Adipose tissue (tissue), 3 donors: ENCODE data around the gene CYTH4. TPM values are rescaled to one million over a fixed set of nuclear protein-coding genes. Genes with fewer than 3 reads are reported as not detected.

Source experiments
- H3K27ac ChIP-seq: one replicate; pipeline ENCODE4 v1.5.1; 2013; ENCODE audit warnings: low read depth, low read length
- WGBS, 3 donors: extraction: QIAGEN DNeasy Blood & Tissue Kit; methylation state at CpG; one replicate each; pipeline ENCODE4 v1.1.7; 2013; 5-methylcytosine and 5-hydroxymethylcytosine counted together
- polyA plus RNA-seq, 3 donors: library from polyadenylated mRNA; stranded (reverse); fragments of 200-250 nt; gene quantifications; one replicate each; pipeline ENCODE4 v1.2.3, GENCODE V29; 2013
- donor health status: healthy with polysubstance abuse.
- donor health status: Bipolar disorder and iron deficiency.
- donor health status: healthy.

The CYTH4 gene
- polyA plus RNA-seq, 3 donors, result 1.9 to 18.1 (median 14.6) TPM

GRCh38 chr22:37263966-37264887, 18.1 kb upstream of the CYTH4 start:
- no peak overlapping the region for H3K27ac ChIP-seq
- 78 to 88% (median 88%) methylated on average over 10 of the region's 10 CpGs for WGBS, 3 donors

GRCh38 chr22:37266581-37267134, 15.7 kb upstream of the CYTH4 start:
- no peak overlapping the region for H3K27ac ChIP-seq
- 36 to 48% (median 43%) methylated on average over 18 of the region's 18 CpGs for WGBS, 3 donors

GRCh38 chr22:37267135-37267587, 15.1 kb upstream of the CYTH4 start:
- no peak overlapping the region for H3K27ac ChIP-seq
- 5 to 10% (median 7%) methylated on average over 22 of the region's 22 CpGs for WGBS, 3 donors

- H3K27ac ChIP-seq, result no peak overlapping the region
- WGBS, 3 donors, result 50 to 68% (median 55%) methylated on average over 11 of the region's 11 CpGs
Measured at GRCh38 chr22:37267661-37268413, 14.5 kb upstream of the CYTH4 start.

GRCh38 chr22:37269936-37270678, 12.2 kb upstream of the CYTH4 start:
- 58 to 70% (median 60%) methylated on average over 8 of the region's 8 CpGs for WGBS, 3 donors

GRCh38 chr22:37270928-37271650, 11.2 kb upstream of the CYTH4 start:
- WGBS, 3 donors, result 48 to 60% (median 59%) methylated on average over 8 of the region's 8 CpGs
- no peak overlapping the region for H3K27ac ChIP-seq

More at GRCh38 chr22:37269936-37270678, 12.2 kb upstream of the CYTH4 start:
- no peak overlapping the region for H3K27ac ChIP-seq

- H3K27ac ChIP-seq, result no peak overlapping the region
- 56 to 57% (median 57%) methylated on average over 17 of the region's 17 CpGs for WGBS, 3 donors
Measured at GRCh38 chr22:37273126-37273845, 9.0 kb upstream of the CYTH4 start.

- no peak overlapping the region for H3K27ac ChIP-seq
- WGBS, 3 donors, result 71 to 77% (median 72%) methylated on average over 8 of the region's 8 CpGs
Measured at GRCh38 chr22:37273846-37274225, 8.5 kb upstream of the CYTH4 start.

- 44 to 68% (median 49%) methylated on average over 12 of the region's 12 CpGs for WGBS, 3 donors
- H3K27ac ChIP-seq, result no peak overlapping the region
Measured at GRCh38 chr22:37274380-37274862, 7.9 kb upstream of the CYTH4 start.

- no peak overlapping the region for H3K27ac ChIP-seq
- WGBS, 3 donors, result 77 to 86% (median 85%) methylated on average over 11 of the region's 11 CpGs
Measured at GRCh38 chr22:37275134-37275533, 7.2 kb upstream of the CYTH4 start.

GRCh38 chr22:37275622-37276021, 6.7 kb upstream of the CYTH4 start:
- WGBS, 3 donors, result 73 to 74% (median 73%) methylated on average over 5 of the region's 5 CpGs

GRCh38 chr22:37276776-37277175, 5.5 kb upstream of the CYTH4 start:
- no peak overlapping the region for H3K27ac ChIP-seq
- WGBS, 3 donors, result 66 to 74% (median 66%) methylated on average over 2 of the region's 2 CpGs

More at GRCh38 chr22:37275622-37276021, 6.7 kb upstream of the CYTH4 start:
- H3K27ac ChIP-seq, result no peak overlapping the region

- 74 to 84% (median 81%) methylated on average over 11 of the region's 11 CpGs for WGBS, 3 donors
- H3K27ac ChIP-seq, result no peak overlapping the region
Measured at GRCh38 chr22:37277384-37277783, 4.9 kb upstream of the CYTH4 start.

GRCh38 chr22:37278261-37278660, 4.0 kb upstream of the CYTH4 start:
- no peak overlapping the region for H3K27ac ChIP-seq
- WGBS, 3 donors, result 64 to 72% (median 72%) methylated on average over 5 of the region's 5 CpGs

GRCh38 chr22:37279331-37280181, 2.8 kb upstream of the CYTH4 start:
- 61 to 64% (median 63%) methylated on average over 17 of the region's 17 CpGs for WGBS, 3 donors
- H3K27ac ChIP-seq, result no peak overlapping the region

- no peak overlapping the region for H3K27ac ChIP-seq
- 91 to 94% (median 92%) methylated on average over 5 of the region's 5 CpGs for WGBS, 3 donors
Measured at GRCh38 chr22:37280718-37281117, 1.6 kb upstream of the CYTH4 start.
